ENCODE data around the gene LEMD2.

The LEMD2 gene

GRCh38 chr6:33794910-33795623 lies 6.1 kb upstream of the LEMD2 start:
- no peak for DNase-seq (ENCODE audit: low read depth)

GRCh38 chr6:33792981-33793380 lies 4.1 kb upstream of the LEMD2 start:
- DNase-seq (ENCODE audit: low read depth), result no peak

- DNase-seq (ENCODE audit: low read depth), result no peak
Measured at GRCh38 chr6:33791620-33792019, 2.7 kb upstream of the LEMD2 start.

GRCh38 chr6:33790910-33791309 lies 2.0 kb upstream of the LEMD2 start:
- no peak for DNase-seq (ENCODE audit: low read depth)

- no peak for DNase-seq (ENCODE audit: low read depth)
Measured at GRCh38 chr6:33790379-33790778, 1.4 kb upstream of the LEMD2 start.

GRCh38 chr6:33789550-33789895 lies 593 bp upstream of the LEMD2 start:
- no peak for DNase-seq (ENCODE audit: low read depth)

GRCh38 chr6:33787954-33788693 lies 806 bp downstream of the LEMD2 start:
- peak; percentile 35 for DNase-seq (ENCODE audit: low read depth)

- no peak for DNase-seq (ENCODE audit: low read depth)
Measured at GRCh38 chr6:33787346-33787953, 1.5 kb downstream of the LEMD2 start.

- DNase-seq (ENCODE audit: low read depth), result no peak
Measured at GRCh38 chr6:33786736-33787135, 2.2 kb downstream of the LEMD2 start.

- no peak for DNase-seq (ENCODE audit: low read depth)
Measured at GRCh38 chr6:33785778-33786177, 3.2 kb downstream of the LEMD2 start.

GRCh38 chr6:33784787-33785186 lies 4.1 kb downstream of the LEMD2 start:
- DNase-seq (ENCODE audit: low read depth), result no peak

GRCh38 chr6:33783781-33784520 lies 5.0 kb downstream of the LEMD2 start:
- no peak for DNase-seq (ENCODE audit: low read depth)

- no peak for DNase-seq (ENCODE audit: low read depth)
Measured at GRCh38 chr6:33782561-33782960, 6.4 kb downstream of the LEMD2 start.

- no peak for DNase-seq (ENCODE audit: low read depth)
Measured at GRCh38 chr6:33781131-33781975, 7.6 kb downstream of the LEMD2 start.

- no peak for DNase-seq (ENCODE audit: low read depth)
Measured at GRCh38 chr6:33779895-33780294, 9.0 kb downstream of the LEMD2 start.

- DNase-seq (ENCODE audit: low read depth), result no peak
Measured at GRCh38 chr6:33779290-33779689, 9.6 kb downstream of the LEMD2 start.

GRCh38 chr6:33778444-33779121 lies 10.3 kb downstream of the LEMD2 start:
- no peak for DNase-seq (ENCODE audit: low read depth)

GRCh38 chr6:33777398-33778388 lies 11.2 kb downstream of the LEMD2 start:
- DNase-seq (ENCODE audit: low read depth), result no peak

GRCh38 chr6:33776764-33777163 lies 12.2 kb downstream of the LEMD2 start:
- no peak for DNase-seq (ENCODE audit: low read depth)

- DNase-seq (ENCODE audit: low read depth), result no peak
Measured at GRCh38 chr6:33776186-33776585, 12.7 kb downstream of the LEMD2 start.
